ENCODE measurements around the gene ZYG11B.
"Not testable (repeated sequence)": the region's sequence is repeated elsewhere in the genome, so short reads cannot be mapped to it uniquely, and the experiment has no call there.

ZYG11B gene

DNA sequence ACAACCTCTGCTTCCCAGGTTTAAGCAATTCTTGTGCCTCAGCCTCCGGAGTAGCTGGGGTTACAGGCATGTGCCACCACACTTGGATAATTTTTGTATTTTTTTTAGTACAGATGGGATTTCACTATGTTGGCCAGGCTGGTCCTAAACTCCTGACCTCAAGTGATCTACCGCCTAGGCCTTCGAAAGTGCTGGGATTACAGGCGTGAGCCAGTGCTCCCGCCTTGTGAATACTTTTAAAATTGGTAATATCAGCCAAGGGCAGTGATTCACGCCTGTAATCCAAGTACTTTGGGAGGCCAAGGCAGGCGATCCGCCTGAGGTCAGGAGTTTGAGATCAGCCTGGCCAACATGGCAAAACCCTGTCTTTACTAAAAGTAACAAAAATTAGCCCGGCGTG lies 33.7 kb downstream of the ZYG11B start:
- DNase-seq = no peak

DNA sequence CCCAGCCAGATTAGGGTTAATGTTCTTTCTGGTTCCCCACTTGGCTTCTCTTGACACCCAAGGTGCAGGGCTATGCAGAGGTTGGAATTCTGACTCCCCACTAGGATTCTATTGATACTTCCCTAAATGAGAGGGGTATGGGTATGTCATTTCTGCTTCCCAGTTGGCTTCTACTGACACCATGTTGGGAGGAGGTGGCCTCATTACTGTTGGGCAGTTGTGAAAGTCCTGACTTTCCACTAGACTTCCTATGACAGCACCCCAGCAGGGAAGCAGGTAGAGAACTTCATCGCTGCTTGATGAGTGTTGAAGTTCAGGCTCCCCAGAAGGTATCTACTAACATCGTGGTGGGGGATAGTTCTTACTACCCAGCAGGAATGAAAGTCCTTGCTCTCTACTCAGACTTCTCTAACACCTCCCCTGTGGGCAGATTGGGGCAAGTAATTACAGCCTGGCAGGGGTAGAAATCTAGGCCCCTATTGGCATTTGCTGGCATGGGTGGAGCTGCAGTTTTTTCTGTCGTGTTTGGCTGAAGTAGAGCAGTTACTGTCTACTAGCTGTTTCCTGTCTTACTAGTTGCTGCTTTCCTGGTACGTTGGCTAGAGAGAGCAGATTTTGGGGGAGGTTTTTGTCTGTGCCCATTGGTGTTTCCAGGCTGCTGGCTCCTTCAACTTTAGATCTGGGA lies 41.5 kb downstream of the ZYG11B start:
- DNase-seq = no peak

DNA sequence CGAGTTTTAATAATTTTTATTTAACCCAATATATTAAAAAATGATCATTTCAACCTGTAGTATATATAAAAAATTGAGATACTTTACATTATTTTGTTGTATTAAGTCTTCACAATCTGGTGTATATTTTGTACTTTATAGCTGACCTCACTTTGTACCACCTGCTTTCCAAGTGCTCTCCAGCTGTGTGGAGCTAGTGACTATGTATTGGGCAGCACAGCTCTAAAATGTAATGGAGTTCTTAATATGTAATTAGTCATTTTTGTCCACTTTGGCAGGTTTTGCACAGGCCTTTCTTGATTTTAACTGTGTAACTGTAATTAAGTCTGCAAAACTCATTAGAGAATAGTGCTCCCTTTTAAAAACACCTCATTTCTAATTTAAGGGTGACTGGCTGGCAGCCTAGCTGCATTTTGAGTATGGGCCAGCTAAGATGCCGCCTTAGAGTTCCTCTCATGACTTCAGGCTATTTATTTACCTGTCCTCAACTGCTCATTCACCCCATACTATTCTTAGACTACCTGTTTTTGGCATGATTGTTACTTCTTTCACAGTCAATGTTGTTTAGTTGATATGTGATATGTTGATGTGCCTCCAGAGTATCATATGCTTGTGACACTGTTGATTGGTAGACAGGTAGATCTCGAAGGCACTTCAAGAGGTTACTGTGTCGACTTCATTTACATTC lies 43.2 kb downstream of the ZYG11B start:
- no peak for DNase-seq

DNA sequence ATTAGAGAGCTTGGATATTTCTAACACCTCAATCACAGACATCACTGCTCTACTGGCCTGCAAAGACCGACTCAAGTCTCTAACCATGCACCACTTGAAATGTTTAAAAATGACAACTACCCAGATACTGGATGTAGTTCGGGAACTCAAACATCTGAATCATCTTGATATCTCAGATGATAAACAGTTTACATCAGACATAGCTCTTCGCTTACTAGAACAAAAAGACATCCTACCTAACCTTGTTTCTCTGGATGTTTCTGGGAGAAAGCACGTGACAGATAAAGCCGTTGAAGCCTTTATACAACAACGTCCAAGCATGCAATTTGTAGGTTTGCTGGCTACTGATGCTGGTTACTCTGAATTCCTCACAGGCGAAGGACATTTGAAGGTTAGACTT lies 45.1 kb downstream of the ZYG11B start:
- DNase-seq = no peak

DNA sequence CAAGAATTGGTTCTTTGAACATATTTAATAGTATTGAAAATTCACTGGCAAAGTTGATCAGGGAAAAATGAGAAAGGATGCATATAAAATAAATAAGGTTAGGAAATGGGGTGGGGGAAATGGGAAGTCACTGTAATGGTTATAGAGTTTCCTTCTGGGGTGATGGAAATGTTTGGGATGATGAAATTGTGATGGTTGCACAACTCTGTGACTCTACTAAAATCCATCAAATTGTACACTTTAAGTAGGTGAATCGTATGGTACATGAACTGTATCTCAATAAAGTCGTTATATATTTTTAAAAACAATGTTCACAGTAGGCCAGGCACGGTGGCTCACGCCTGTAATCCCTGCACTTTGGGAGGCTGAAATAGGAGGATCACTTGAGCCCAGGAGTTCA lies 59.9 kb downstream of the ZYG11B start:
- no peak for DNase-seq

DNA sequence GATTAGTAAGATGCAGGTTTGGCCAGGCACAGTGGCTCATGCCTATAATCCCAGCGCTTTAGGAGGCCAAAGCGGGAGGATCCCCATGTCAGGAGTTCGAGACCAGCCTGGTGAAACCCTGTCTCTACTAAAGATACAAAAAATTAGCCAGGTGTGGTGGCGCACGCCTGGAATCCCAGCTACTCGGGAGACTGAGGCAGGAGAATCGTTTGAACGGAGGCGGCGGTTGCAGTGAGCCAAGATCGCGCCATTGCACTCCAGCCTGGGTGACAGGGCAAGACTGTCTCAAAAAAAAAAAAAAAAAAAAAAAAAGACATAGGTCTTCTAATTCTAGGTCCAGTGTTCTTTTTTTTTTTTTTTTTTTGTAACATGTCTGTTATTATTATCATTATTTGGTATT lies 64.2 kb downstream of the ZYG11B start:
- not testable (repeated sequence) for DNase-seq

DNA sequence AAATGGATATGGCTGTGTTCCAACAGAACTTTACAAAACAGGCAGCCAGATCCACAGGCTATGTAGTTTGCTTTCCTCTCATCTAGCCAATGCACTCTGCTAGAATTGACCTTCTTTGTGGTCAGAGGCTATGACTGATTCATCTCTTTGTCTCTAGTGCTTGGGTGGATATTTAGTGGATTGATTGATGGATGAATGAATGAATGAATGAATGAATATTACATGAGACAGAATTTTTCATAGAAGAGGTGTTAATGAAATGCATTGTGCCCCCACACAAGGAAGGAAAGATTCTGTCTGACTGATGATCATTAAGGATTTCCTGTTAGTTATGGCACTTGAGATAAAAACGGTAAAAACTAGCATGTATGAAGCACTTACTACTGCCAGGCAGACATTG lies 65.8 kb downstream of the ZYG11B start:
- peak; percentile 10 for DNase-seq

DNA sequence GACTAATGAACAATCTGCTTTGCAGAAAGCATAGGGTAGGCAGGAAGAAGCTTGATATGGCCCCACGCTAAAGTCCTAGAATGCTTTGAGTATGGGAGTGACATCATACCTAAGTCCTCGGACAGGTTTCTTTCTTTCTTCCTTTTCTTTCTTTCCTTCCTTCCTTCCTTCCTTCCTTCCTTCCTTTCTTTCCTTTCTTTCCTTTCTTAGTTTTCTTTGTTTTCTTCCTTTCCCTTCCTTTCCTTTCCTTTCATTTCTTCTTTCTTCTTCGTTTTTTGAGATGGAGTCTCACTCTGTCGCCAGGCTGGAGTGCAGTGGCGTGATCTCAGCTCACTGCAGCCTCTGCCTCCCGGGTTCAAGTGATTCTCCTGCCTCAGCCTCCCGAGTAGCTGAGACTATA lies 67.5 kb downstream of the ZYG11B start:
- not testable (repeated sequence) for DNase-seq

DNA sequence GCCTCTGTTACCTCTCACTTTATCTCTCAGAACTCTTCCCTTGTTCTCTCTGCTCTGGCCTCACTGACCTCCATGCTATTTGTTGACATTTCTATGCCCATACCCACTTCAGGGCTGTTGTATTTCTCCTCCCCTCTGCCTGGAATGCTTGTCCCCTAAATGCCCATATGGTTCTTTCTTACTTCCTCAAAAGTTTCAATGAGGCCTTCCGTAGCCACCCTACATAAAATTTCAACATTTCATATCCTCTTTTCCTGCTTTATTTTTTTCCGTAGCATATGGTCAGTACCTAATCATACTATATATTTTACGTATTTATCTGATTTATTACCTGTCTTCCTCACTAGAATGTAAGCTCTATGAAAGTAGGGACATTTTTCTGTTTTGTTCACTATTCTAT lies 69.2 kb downstream of the ZYG11B start:
- DNase-seq = no peak

DNA sequence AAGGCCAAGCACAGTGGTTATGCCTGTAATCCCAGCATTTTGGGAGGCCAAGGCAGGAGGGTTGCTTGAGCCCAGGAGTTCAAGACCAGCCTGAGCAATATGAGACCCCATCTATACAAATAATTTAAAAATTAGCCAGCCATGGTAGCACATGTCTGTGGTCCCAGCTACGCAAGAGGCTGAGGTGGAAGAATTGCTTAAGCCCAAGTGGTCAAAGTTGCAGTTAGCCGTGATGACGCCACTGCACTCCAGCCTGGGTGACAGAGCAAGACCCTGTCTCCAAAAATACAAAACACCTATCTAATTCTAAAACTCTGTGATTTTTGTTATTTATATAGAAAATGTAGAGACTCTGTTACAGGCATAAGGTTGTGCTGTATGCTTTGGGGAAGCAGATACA lies 72.1 kb downstream of the ZYG11B start:
- DNase-seq = no peak

DNA sequence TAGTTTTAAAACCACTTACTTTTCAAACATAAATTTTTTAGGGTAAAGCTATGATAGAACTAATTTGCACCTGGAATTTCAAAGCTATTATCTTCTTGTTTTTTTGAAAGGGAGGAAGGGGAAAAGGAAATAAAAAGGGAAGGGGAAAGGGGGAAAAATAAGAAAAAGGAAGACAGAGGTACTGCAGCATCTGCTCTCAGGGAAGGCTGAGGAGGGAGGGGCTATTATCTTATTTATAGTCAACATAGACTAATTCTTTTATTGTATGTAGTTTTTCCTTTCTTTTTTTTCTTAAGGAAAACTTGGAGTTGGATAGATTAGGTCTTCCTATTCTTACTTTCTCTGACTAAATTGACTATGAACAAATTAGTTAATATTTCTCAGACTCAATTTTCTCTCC lies 74.8 kb downstream of the ZYG11B start:
- DNase-seq = no peak

DNA sequence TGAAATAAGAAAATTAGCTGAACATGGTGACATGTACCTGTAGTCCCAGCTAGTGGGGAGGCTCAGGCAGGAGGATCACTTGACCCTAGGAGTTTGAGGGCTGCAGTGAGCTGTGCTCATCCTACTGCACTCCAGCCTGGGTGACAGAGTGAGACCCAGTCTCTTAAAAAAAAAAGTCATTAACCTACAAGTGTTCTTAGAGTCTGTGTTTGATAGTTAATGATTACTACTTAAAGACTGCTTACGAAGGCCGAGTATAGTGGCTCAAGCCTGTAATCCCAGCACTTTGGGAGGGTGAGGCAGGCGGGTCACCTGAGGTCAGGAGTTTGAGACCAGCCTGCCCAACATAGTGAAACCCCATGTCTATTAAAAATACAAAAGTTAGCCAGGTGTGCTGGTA lies 77.8 kb downstream of the ZYG11B start:
- not testable (repeated sequence) for DNase-seq

DNA sequence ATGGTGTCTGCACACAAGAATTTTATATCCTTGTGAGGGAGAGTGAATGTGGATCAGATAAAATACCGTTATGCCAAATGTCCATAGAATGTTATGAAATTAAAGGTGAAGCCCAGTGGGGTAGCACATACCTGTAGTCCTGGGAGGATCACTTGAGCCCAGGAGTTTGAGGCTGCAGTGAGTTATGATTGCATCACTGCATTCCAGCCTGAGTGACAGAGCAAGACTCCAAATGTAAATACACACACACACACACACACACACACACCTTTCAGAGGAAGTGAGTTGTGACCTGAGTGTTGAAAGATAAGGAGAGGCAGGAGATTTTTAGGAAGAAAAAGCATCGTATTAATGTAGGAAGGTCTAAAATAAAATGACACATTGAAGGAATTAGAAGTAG lies 88.2 kb downstream of the ZYG11B start:
- no peak for DNase-seq

DNA sequence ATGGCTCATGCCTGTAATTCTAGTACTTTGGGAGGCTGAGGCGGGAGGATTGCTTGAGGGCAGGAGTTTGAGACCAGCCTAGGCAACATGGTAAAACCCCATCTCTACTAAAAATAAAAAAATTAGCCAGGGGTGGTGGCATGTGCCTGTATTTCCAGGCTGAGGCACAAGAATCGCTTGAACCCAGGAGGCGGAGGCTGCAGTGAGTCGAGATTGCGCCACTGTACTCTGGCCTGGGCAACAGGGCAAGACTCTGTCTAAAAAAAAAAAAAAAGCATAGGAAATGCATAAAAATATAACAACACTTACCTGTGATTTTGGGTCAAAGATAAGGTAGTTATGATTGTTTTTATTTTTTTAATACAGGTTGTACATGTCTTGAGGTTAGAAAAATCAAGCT lies 94.6 kb downstream of the ZYG11B start:
- DNase-seq = not testable (repeated sequence)

DNA sequence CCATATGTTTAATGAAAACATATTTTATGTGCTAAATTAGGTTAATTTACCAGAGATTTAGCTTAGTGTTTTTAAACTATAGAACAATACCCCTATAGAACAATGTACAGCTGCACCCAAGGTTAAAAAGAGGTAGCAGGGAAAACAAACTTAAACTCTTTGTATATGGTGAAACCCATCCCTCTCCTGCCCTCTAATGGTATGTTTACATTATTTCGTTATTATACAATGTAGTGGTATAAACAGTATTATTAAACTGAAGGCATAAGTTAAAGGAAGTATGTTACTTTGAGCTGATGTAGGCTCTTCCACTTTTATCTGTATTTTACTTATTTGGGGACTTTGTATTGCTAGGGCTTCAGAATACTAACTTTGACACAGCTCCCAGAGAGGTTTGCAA lies 99.6 kb downstream of the ZYG11B start:
- no peak for DNase-seq

DNA sequence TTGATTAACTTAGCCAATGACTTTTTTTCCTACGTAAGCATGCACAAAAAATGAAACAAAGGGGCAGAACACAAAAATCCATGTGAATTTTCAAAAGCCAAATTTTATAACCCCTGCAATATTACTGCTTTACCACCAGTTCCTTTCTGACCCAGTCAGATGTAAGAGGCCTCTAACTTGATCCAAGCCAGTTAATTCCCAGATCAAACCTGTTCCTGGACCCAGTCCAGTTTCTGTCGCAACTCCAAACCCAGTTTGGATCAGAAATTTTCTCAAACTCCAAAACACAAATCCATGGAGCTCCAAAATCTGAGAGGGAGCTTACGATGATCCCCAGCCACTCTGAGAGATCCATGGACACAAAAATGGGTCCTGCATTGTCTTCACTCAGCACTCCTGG lies 108.5 kb downstream of the ZYG11B start:
- no peak for DNase-seq

DNA sequence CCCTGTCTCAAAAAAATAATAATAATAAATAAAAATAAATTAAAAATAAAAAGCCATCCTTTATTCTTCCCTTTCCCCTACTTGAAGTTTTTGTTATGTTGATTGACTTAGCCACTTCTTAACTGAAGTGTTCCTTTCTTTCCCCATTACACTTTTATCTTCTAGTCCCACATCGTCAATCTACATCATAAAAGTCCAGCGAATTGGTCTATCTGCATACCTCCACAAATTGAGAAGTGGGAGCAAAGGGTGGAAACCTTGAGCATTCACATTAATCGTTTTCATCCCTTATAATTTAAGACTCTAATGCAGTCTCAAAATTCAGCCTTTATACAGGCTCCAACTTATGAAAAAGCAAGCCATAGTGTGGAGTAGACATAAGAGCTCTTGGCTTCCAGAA lies 109.8 kb downstream of the ZYG11B start:
- no peak for DNase-seq

DNA sequence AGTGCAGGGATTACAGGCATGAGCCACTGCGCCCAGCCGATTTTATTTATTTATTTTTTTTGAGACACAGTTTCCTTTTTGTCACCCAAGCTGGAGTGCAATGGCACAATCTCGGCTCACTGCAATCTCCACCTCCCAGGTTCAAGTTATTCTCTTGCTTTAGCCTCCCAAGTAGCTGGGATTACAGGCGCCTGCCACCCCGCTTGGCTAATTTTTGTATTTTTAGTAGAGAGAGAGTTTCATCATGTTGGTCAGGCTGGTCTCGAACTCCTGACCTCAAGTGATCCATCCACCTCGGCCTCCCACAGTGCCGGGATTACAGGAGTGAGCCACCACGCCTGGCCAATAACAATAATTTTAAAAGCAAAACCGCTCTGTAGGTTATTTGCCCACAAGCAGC lies 112.9 kb downstream of the ZYG11B start:
- not testable (repeated sequence) for DNase-seq

DNA sequence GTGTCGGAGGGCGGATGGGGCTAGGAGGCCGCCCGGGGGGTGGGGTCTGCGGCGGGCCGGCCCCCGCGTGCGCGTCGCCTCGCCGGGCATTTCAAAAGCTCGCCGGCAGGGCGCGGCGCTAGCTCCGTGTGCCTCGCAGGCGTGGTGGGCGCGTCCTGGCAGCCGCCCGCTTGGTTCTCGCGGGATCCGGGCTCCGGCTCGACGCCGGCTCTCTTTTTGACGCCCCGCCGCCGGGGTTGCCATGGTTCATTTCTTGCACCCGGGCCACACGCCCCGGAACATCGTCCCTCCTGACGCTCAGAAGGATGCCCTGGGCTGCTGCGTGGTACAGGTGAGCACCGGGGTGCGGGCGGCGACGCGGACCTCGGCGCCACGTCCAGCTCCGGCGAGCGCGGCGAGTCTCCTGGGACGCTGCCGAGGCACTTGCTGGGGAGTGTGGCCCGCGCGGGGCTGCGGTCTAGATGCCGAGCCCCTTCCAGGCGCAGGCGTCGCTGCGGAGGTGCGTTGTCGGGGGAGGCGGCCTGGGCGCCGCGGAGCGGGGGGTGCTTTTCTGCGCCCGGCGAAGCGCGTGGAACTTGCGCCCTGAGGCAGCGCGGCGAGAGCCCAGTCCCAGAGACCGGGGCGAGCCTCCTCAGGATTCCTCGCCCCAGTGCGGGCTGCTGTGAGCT lies 116.5 kb downstream of the ZYG11B start, which contains the start of gene ZYG11A:
Gene ZYG11A, plus strand, starts transcription at position 118 of the 668 bp plus-strand sequence. Its CDS starts 124 bp downstream, at position 242.
- DNase-seq = peak; percentile 53

DNA sequence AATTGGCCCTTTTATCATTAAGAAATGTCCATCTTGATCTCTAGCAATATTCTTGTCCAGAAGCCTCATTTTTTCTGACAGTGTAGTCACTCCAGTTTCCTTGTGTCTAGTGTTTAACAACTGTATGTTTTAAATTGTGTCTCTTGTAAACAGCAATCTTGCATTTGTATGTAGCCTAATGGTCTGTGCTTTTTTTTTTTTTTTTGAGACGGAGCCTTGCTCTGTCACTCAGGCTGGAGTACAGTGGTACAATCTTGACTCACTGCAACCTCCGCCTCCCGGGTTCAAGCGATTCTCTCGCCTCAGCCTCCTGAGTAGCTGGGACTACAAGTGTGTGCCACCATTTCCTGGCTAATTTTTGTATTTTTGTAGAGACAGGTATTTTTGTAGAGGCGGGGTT lies 118.9 kb downstream of the ZYG11B start:
- not testable (repeated sequence) for DNase-seq

DNA sequence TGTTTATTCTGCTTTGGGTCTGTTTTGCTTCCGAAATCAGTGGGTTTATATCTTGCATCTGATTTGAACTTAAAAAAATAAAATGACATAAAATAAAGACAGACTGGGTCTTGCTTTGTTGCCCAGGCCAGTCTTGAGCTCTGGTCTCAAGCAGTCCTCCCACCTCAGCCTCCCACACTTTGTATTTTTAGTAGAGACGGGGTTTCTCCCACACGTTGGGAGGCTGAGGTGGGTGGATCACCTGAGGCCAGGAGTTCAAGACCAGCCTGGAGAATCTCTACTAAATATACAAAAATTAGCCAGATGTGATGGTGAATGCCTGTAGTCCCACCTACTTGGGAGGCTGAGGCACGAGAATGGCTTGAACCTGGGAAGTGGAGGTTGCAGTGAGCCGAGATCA lies 122.2 kb downstream of the ZYG11B start:
- DNase-seq = no peak

DNA sequence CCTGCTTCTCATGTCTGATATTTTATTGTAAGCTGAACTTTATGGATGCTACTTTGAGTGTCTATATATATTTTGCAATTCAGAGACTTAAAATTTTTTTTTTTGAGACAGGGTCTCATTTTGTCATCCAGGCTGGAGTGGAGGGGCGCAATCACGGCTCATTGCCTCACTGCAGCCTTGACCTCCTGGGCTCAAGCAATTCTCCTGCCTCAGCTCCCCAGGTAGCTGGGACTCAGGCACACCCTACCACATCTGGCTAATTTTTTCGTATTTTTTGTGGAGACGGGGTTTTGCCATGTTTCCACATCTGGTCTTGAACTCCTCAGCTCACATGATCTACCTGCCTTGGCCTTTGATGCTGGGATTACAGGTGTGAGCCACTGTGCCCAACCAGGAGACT lies 124.7 kb downstream of the ZYG11B start:
- DNase-seq = no peak

DNA sequence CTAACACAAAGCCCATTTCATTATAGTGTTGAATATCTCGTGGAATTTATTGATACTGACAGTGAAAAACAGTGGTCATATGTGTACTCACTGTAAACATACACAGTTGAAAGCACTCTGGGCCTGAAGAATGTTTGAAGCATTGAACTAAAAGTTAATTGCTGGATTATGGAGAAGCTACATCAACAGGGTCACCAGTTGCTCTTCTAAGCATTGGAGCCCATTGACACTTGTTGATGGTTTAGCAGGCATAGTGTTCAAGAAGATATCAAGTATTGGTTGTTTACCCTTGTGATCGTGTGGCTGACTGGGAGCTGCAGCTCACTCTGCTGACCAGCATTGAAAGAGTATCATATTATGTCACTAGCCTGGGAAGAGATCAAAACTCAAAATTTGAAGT lies 126.6 kb downstream of the ZYG11B start:
- DNase-seq = no peak

DNA sequence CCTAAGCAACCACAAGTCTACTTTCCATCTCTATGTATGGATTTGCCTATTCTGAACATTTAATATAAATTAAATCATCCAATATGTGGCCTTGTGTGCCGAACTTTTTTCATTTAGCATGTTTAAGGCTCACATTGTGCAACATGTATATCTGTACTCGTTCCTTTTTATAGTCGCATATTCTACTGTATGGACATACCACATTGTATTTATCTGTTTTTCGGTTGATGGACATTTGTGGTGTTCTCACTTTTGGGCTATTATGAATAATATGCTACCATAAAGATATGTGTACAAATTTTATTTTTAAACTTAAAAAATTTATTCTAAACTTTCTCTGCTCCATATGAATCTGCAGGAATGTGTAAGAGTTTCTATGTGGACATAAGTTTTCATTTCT lies 129.3 kb downstream of the ZYG11B start:
- no peak for DNase-seq

All from GDM1 (cell line).